ENCODE measurements around the gene G3BP1.

- TF ChIP-seq POLR2A (IDR thresholded peaks at IDR 0.05; ENCODE audit: low read length) (no peak), GATA1 (IDR thresholded peaks at IDR 0.05; ENCODE audit: low read depth, low read length) (no peak)
Observed at GRCh38 chr5:151739395-151739794, 32.4 kb upstream of the G3BP1 start.
